CD4-positive, alpha-beta T cell treated with Interleukin-1 beta for 1 hour (primary cell): ENCODE data around the gene OTOG.

Experiments
- DNase-seq, 2 donors: peaks; one replicate each; pipeline ENCODE4 v3.0.0-alpha.2; 2020 to 2022

OTOG gene

GRCh38 chr11:17637901-17638300 lies 90.8 kb downstream of the OTOG start:
- no peak for DNase-seq

- no peak for DNase-seq
Measured at GRCh38 chr11:17638311-17638710, 91.3 kb downstream of the OTOG start.

GRCh38 chr11:17639091-17639490 lies 92.0 kb downstream of the OTOG start:
- DNase-seq: no peak

- DNase-seq: no peak
Measured at GRCh38 chr11:17639781-17640180, 92.7 kb downstream of the OTOG start.

GRCh38 chr11:17640493-17641164 lies 93.6 kb downstream of the OTOG start:
- DNase-seq: no peak

- DNase-seq: no peak
Measured at GRCh38 chr11:17641792-17642350, 94.8 kb downstream of the OTOG start.

GRCh38 chr11:17642370-17642769 lies 95.3 kb downstream of the OTOG start:
- DNase-seq: no peak

- DNase-seq: no peak
Measured at GRCh38 chr11:17642980-17643379, 95.9 kb downstream of the OTOG start.

- DNase-seq: no peak
Measured at GRCh38 chr11:17643506-17644405, 96.7 kb downstream of the OTOG start.

- no peak for DNase-seq
Measured at GRCh38 chr11:17645190-17645970, 98.3 kb downstream of the OTOG start.

GRCh38 chr11:17646451-17647145 lies 99.5 kb downstream of the OTOG start:
- no peak for DNase-seq

GRCh38 chr11:17648528-17648927 lies 101.5 kb downstream of the OTOG start:
- no peak for DNase-seq

- no peak for DNase-seq
Measured at GRCh38 chr11:17649261-17649660, 102.2 kb downstream of the OTOG start.

GRCh38 chr11:17649696-17650095 lies 102.6 kb downstream of the OTOG start:
- DNase-seq: no peak

GRCh38 chr11:17650127-17650911 lies 103.3 kb downstream of the OTOG start:
- DNase-seq: no peak

- no peak for DNase-seq
Measured at GRCh38 chr11:17651061-17651460, 104.0 kb downstream of the OTOG start.

- DNase-seq: no peak
Measured at GRCh38 chr11:17651681-17652080, 104.6 kb downstream of the OTOG start.

GRCh38 chr11:17652556-17652955 lies 105.5 kb downstream of the OTOG start:
- no peak for DNase-seq

- DNase-seq: no peak
Measured at GRCh38 chr11:17653611-17654010, 106.6 kb downstream of the OTOG start.

GRCh38 chr11:17655682-17656081 lies 108.6 kb downstream of the OTOG start:
- no peak for DNase-seq

- DNase-seq: no peak
Measured at GRCh38 chr11:17658211-17658610, 111.2 kb downstream of the OTOG start.

- DNase-seq: no peak
Measured at GRCh38 chr11:17668166-17668565, 121.1 kb downstream of the OTOG start.
